Peyer's patch (tissue), 4 donors: ENCODE data around the gene FAM174C.

ENCODE experiments used
- CTCF ChIP-seq, 6 experiments: fragments of 450-650 bp in 4 of 6; fragments of 200-600 bp in 2 of 6; sonication (generic) in 1 of 6; IDR thresholded peaks; one replicate each; pipeline ENCODE4 v1.5.1; 2017 to 2019; ENCODE audit warnings: antibody characterized with exemption in 6 of 6, mild to moderate bottlenecking in 3 of 6, moderate library complexity in 1 of 6
- POLR2A ChIP-seq, 2 donors: fragments of 450-650 bp; IDR thresholded peaks; one replicate each; pipeline ENCODE4 v1.5.1; 2017; ENCODE audit warnings: antibody characterized with exemption in 2 of 2, mild to moderate bottlenecking in 2 of 2, moderate library complexity in 2 of 2

DNA sequence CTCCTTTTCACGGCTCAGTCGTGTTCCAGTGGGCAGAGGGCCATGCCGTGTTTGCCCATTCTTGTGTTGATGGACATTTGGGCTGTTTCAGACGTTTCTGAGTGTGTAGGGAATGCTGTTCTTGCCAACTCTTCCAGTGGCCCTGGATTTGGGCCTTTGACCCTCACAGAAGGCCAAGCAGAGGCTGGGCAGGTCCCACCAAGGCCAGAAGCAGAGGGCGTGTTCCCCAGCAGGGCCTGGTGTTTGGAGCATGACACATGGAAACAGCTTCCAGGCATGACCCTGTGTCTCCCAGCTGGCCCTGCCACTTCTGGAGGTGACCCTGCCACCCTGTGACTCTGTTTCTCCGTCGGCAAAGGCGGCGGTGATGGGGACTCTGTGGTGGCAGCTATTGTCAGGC is 46.2 kb downstream of the FAM174C start:
- TF ChIP-seq CTCF (IDR thresholded peaks at IDR 0.05) (no peak), POLR2A (IDR thresholded peaks at IDR 0.05) (no peak)
